ENCODE results near the gene RBM25.
"Not testable (repeated sequence)": the region's sequence is repeated elsewhere in the genome, so short reads cannot be mapped to it uniquely, and the experiment has no call there.

RBM25 gene

DNA sequence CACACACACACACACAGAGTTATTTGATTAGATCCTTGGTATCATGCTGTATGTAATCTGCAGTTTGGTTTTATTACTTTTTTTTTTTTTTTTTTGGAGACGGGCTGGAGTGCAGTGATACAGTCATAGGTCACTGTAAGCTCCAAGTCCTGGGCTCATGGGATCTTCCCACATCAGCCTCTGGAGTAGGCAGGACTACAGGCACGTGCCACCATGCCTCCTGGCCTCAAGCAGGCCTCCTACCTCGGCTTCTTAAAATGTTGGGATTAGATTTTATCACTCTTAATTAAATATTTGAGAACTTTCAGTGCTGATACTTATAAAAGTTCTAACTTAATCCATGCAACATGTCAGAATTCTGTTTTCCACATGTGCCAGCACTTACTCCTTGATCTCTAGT, 46.7 kb downstream of the RBM25 start:
- no peak for DNase-seq

DNA sequence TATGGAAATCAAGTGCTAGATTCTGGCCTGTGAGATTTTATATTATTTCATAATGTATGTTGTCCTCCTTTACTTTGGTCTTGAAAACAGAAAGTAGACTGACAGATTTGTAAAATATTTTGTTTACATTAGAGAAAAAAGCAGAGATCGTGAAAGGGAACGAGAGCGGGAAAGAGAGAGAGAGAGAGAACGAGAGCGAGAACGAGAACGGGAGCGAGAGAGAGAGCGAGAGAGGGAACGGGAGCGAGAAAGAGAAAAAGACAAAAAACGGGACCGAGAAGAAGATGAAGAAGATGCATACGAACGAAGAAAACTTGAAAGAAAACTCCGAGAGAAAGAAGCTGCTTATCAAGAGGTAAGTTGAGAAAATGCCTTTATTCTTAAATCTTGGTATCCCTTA, 47.4 kb downstream of the RBM25 start:
- no peak for DNase-seq

DNA sequence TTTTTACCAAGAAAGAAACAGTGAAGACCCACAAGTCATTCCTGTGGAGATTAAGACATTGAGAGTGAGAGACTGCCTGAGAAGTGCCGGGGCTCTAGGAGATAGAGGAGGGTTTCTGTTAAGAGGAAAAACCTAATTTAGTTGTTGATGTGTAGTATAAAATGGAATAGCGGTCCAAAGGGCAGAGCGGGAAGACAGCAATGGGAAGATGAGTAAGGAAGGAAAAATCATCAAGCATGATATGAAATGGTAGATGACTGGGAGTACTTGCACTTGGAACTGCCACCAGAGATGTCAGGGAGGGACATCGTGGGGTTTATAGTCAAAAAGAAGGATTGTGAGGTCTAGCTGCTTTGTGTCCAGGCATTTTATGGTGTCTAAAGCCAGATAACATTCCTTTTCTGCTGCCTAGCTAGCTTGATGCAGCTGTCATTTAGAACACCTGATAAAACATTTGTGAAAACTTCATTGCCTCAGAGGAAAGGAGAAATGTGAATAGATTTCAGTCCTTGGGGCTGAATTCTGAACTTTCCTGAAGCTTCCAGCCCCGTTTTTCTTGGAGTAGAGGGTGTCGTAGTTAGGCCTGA, 57.8 kb downstream of the RBM25 start:
- DNase-seq = no peak

DNA sequence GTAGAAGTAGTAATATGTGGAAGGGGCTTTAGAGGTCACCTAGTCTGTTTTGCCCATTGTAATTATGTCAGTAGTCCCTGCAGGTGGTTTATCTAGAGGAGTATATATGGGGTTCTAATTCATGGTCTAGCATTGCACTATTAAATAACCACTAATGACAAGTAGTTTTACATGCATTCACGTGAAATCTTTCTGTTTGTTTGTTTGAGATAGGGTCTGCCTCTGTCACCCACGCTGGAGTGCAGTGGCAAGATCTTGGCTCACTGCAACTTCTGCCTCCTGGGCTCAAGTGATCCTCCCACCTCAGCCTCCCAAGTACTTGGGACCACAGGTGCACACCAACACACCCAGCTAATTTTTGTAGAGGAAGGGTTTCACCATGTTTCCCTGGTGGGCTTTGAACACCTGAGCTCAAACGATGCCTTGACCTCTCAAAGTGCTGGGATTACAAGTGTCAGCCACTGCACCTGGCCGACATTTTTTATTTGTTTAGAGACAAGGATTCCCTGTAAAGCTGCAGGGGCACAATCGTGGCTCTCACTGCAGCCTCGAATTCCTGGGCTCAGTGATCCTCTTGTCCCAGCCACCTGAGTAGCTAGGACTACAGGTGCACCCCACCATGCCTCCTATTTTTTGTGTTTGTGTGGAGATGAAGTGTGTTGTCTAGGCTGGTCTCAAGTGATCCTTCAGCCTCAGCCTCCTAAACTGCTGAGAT, 66.0 kb downstream of the RBM25 start:
- no peak for DNase-seq

DNA sequence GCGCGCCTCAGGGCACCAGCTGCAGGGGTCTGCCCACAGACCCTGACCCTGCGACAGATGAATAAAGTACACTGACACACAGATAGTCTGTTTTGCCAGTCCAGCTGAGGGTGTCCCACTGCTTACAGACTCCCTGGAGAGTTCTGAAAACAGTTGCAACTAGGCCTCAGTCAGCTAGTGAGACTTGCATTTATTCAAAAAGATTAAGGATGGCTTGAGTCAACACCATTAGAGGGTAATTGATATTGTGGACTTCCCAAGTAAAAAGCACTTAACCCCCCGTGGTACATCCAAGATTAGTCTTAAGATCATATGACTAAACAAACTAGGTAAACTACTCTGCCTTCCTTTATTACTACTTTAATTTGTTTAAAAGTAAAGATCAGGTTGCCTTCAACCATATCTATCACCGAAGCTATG, 66.8 kb downstream of the RBM25 start:
- no peak for DNase-seq

DNA sequence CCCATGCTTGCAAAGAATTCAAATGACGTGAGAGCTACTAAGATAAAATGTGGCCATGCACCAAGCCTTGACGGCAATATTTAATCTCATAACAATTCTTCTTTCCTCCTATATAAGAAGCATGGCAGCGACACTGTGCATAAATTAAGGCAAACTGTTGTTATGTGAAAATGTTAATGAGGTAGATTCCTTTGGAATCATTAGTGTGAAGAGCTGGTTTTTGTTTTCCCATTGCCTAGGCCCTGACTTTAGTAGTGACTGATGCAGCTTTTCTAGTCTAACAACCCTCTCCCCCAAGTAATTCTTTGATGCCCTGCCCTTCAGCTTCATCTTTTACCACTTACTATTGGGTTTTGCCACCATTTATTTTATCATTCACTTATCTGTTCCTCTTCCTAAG, 67.4 kb downstream of the RBM25 start:
- no peak for DNase-seq

DNA sequence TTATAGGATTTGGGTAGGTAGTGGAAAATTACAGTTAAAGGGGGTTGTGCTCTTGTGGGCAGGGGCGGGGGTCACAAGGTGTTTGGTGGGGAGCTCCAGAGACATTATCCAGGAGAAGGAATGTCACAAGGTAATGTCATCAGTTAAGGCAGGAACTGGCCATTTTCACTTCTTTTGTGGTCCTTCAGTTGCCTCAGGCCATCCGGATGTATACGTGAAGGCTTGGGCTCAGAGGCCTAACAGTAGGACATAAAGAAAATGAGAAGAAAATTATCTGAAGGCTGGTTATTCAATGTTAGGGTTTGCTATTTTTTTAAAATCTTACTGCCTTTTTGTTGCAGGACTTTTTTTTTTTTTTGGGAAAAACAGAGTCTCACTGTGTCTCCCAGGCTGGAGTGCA, 75.5 kb downstream of the RBM25 start:
- DNase-seq = no peak

DNA sequence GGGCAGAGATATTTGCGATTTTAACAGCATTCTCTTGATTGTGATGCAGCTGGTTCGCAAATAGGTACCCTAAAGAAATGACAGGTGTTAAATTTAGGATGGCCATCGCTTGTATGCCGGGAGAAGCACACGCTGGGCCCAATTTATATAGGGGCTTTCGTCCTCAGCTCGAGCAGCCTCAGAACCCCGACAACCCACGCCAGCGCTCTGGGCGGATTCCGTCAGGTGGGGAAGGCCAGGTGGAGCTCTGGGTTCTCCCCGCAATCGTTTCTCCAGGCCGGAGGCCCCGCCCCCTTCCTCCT, 77.7 kb downstream of the RBM25 start:
- no peak for DNase-seq

DNA sequence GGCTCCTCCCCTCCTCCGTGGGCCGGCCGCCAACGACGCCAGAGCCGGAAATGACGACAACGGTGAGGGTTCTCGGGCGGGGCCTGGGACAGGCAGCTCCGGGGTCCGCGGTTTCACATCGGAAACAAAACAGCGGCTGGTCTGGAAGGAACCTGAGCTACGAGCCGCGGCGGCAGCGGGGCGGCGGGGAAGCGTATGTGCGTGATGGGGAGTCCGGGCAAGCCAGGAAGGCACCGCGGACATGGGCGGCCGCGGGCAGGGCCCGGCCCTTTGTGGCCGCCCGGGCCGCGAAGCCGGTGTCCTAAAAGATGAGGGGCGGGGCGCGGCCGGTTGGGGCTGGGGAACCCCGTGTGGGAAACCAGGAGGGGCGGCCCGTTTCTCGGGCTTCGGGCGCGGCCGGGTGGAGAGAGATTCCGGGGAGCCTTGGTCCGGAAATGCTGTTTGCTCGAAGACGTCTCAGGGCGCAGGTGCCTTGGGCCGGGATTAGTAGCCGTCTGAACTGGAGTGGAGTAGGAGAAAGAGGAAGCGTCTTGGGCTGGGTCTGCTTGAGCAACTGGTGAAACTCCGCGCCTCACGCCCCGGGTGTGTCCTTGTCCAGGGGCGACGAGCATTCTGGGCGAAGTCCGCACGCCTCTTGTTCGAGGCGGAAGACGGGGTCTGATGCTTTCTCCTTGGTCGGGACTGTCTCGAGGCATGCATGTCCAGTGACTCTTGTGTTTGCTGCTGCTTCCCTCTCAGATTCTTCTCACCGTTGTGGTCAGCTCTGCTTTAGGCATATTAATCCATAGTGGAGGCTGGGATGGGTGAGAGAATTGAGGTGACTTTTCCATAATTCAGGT, 78.3 kb downstream of the RBM25 start, which contains the start of gene PSEN1:
TSS of gene PSEN1 (plus strand) at position 121 of the 839 bp plus-strand sequence. CDS start 11,513 bp downstream, outside the sequence.
- DNase-seq = peak; percentile 97

DNA sequence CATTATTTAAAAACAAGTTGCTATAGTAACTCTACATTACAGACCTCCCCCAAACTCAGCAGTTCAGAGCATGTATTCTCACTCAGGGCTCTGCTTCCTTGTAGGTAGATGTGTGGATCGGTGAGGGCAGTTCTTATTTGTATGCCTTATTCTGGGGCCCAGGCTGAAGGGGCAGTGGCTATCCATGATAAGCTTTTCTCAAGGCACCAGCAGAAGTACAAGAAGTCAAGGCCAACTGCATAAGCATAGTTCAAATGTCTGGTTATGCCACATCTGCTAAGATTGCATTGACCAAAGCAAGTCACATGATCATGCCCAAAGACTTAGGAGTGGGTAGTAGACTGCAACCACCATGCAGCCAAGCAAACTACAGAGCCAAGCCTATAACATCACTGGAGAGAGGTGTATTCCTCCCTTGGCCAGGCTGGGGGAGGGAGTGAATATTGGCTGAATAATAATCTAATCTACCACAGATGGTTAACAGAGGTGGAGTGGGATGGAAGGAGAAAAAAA, 82.5 kb downstream of the RBM25 start:
- peak; percentile 32 for DNase-seq

DNA sequence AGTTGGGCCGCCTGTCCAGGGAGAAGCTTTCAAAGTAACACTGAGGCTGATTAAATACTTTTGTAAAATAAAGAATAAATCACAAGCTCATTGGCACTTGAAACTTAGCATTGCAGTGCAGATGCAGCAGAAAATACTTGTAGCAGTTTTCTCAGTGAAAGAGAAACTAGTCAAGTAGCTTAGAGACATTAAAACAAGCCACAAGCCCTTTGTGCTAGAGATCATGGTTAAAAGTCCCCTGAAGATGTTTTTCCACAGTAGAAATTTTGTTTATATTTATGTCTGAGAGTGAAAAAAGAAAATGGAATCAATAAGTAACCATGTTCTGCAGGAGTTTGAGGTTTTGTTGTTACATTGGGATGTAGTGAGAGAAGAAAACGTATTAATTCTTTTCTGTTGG, 83.9 kb downstream of the RBM25 start:
- DNase-seq = no peak

DNA sequence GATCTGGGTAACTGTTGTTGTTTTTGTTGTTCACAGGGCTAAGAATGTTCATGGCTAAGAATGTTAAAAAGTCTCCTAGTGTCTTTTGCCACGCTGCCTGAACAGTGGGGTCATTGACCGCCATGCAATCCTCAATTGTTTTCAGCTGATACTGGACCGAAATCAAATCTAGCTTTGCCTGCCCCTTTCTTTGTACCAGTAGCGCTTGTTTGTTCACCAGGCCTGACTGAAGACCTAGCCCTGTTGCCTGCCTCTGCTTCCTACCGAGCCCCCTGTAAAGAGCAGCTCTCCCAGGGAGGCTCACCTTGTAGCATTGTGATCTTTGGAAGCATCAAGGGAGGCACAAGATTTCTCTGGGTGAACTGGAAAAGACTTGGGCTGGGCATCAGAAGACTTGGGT, 84.7 kb downstream of the RBM25 start:
- no peak for DNase-seq

DNA sequence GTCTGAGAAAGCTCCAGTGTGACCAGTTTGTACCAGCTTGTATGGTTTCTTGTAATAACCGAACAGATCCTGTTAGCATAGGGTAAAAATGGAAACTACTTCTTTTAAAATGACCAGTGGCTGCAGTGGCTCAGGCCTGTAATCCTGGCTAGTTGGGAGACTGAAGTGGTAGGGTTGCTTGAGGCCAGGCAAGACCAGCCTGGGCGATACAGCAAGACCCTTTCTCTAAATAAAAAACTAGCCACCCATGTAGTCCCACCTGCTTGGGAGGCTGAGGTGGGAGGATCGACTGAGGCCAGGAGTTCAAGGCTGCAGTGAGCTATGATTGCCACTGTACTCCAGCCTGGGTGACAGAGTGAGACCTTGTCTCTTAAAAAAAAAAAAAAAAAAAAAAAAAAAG, 85.3 kb downstream of the RBM25 start:
- no peak for DNase-seq

DNA sequence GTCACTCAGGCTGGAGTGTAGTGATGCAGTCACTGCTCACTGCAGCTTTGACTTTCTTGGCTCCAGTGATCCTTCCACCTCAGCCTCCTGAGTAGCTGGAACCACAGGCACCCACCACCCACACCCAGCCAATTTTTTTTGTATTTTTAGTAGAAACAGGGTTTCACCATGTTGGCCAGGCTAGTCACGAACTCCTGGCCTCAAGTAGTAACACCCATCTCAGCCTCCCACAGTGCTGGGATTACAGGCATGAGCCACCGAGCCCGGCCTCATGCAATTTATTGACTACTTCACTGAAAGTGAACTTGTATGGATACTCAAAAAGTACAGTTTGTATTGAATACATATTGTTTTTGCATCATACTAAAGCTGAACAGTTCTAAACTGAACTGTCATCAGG, 87.0 kb downstream of the RBM25 start:
- no peak for DNase-seq

DNA sequence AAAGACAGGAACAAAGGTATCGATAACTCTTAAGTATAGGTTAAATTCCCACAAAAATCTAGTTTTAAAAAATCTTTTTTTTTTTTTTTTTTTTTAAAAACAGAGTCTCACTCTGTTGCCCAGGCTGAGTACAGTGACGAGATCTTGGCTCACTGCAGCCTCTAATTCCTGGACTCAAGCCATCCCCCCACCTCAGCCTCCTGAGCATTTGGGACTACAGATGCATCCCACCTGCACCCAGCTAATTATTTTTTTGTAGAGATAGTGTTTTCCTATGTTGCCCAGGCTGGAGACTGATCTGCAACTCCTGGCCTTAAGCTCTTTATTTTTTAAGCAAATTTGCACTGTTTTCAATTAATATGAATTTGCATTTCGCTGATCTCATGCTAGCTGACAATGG, 87.8 kb downstream of the RBM25 start:
- DNase-seq = no peak

DNA sequence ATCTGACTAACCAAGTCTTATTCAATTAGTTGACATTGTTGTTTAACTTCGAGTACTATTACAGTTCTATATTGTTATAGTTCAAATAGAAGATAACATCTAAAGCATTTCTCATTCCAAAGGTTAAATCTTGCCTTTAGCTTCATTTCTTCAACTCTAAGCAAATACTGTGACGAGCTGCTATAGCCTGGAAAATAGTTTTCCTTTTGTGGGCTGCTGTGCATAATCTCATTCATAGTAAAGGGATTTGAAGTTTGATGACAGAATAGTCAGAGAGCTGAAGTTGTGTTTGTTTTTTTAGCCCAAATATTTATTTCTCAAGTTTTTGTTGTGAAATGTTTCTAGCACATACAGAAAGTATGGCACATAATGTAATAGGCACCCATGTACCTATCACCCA, 91.4 kb downstream of the RBM25 start:
- DNase-seq = no peak

DNA sequence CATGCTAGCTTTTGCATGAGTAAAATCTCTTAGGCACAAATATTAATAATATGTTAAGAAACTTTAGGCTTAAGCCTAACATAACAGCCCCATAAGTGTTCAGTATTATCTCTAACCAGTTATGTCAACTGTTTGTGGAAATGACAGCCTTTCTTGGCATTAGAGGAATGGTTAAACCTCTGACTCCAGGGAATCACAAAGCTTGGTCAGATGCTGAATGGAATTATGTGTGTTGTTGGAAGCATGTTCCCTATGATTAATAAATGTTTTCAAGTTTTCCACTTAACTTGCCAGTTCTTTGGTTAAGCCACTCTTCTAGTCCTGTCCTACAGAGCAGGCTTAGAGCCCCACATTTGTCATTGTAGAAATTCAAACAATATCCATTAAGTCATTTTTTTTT, 94.9 kb downstream of the RBM25 start:
- no peak for DNase-seq

DNA sequence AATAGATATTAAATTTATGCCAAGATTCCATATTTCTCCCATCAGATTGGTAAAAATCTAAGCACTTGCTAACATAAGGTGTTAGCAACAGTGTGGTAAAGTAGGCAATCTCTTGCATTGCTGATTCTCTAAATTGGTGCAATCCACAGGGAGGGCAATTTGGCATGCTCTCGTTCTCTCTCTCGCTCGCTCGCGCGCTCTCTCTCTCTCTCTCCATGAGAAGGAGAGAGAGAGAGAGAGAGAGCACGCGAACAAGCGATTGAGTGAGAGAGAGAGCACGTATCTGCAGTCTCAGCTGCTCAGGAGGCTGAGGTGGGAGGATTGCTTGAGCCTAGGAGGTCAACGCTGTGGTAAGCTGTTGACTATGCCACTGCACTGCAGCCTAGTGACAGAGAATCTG, 103.9 kb downstream of the RBM25 start:
- DNase-seq = no peak

DNA sequence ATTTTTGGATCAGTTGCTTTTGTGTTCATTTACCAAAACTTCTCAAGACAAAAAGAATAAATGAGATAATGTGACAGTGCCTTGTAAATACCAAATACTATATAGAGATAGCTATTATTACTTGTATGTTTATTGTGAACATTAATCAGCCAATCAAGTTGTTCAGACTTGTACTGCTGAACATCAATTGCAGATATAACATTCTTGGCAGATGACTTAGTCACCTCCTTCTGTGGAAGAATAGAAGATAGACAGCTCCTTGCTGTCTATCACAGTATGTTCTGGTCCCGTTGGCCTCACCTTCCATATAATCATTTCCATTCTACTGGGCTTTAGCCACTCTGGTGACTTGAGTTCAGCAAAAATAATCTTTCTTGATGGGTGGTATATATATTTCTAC, 108.1 kb downstream of the RBM25 start:
- no peak for DNase-seq

DNA sequence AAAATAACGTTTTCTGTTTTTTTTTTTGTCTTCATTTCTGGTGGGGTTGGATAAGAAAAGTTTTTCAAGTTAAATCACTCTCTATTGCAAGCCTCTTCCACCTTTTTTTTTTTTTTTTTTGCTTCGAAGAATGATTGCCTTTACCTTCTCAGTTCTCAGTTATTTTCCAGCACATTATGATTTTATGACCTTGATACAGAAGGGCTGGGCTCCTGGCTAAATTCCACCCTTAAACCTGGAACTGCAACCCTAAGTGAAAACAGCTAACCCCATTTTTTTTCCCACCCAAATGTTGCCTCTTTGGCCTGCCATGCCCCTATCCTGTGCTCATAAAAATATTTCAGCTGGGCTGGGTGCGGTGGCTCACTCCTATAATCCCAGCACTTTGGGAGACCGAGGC, 109.4 kb downstream of the RBM25 start:
- DNase-seq = no peak

DNA sequence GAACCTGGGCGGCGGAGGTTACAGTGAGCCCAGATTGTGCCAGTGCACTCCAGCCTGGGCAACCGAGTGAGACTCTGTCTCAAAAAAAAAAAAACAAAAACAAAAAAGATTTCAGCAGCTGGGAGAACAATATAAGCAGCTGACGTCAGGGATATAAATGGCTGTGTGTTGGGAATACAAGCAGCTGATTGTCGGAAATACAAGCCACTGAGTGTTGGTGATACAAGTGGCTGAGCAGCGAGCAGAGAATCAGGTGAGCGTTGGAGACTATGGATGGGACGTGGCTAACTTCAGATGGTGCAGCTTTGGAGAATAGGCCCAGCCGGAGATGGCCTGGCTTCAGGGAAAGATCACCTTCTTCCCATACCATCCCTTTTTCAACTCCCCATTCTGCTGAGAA, 109.9 kb downstream of the RBM25 start:
- no peak for DNase-seq

DNA sequence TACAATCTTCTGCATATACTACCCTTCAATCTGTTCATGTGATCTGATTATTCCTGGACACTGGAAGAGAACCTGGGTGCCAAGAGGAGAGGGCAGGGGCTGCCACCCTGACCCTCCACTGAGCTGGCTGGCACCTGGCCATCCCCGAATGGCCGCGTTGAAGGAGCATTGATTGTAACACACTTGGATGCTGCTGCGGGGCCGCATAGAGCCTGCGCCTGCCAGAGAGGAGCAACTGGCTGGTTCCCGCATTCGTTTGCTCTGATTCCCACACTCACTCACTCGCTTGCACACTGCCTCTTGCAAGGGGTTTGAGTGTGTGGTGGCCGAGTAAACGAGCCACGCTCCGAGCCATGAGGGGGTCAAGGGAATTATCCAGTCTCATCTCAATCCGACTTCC, 110.4 kb downstream of the RBM25 start:
- no peak for DNase-seq

DNA sequence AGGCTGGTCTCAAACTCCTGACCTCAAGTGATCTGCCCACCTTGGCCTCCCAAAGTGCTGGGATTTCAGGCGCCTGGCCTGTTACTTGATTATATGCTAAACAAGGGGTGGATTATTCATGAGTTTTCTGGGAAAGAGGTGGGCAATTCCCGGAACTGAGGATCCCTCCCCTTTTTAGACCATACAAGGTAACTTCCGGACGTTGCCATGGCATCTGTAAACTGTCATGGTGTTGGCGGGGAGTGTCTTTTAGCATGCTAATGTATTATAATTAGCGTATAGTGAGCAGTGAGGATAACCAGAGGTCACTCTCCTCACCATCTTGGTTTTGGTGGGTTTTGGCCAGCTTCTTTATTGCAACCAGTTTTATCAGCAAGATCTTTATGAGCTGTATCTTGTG, 111.5 kb downstream of the RBM25 start:
- not testable (repeated sequence) for DNase-seq

DNA sequence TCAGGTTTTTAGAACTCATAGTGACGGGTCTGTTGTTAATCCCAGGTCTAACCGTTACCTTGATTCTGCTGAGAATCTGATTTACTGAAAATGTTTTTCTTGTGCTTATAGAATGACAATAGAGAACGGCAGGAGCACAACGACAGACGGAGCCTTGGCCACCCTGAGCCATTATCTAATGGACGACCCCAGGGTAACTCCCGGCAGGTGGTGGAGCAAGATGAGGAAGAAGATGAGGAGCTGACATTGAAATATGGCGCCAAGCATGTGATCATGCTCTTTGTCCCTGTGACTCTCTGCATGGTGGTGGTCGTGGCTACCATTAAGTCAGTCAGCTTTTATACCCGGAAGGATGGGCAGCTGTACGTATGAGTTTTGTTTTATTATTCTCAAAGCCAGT, 112.4 kb downstream of the RBM25 start:
- no peak for DNase-seq
